Stimulated activated CD8-positive, alpha-beta memory T cell treated with anti-CD3 and anti-CD28 coated beads, Interleukin-15, amount 100 ng/mL, for 1 hour (primary cell): Measurements from ENCODE around the gene CIZ1.

ENCODE experiments used
- DNase-seq: peaks from one replicate; pipeline ENCODE4 v3.0.0-alpha.2; 2020; ENCODE audit warnings: low read depth

The CIZ1 gene

DNA sequence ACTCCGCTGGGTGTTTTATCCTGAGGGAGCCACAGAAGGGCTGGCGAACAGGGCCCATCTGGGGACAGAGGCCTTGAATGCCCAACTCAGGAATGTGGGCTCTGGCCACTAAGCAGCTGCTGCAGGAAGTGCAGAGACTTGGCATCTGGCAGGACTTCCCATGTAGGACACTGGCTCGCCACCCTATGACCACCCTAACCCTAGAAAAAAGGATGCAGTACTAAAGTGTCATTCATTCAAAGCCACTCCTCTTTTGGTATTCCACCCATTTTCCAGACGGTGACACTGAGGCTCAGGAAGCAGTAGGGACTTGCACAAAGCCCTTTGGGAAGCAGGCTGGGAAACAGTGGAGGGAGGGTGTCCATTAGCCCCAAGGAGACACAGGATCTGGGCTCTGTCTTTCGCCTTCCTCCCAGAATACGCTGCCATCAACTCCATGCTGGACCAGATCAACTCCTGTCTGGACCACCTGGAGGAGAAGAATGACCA lies 28.3 kb downstream of the CIZ1 start:
- no peak for DNase-seq

DNA sequence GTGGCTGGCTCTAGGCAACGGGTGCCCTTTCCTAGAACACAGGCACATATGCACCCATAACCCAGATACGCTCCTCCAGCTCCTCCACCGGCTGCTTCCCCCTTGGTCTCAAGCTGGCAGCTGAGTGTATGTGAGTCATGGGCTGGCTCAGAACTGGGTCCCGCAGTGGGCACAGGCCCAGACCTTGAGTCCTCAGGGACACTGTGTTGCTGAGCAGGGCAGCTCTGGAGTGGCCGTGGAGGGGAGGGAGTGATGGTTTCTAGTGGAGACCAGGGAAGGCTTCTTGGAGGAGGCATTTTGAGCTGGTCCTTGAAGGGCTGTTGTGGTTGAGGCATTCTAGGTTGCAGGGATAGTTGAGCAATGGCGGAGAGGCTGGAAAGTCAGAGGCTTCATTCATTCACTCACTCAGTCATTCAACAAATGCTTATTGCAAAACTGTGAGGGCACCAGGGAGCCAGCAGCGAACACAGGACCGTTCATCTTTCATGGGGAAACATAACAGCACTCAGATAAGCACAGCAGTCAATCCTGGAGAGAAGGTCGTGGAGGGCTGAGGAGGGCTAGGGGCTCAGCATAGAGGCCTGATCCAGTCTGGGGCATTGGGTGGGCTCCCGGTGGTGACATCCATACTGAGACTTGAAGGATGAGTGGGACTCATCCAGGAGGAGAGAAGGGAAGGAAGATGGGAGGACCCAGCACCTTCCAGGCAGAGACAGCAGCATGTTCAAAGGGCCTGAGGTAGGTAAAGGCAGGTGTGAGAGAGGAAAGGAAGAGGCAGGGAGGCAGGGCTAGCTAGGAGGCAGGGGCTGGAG lies 29.0 kb downstream of the CIZ1 start:
- no peak for DNase-seq

DNA sequence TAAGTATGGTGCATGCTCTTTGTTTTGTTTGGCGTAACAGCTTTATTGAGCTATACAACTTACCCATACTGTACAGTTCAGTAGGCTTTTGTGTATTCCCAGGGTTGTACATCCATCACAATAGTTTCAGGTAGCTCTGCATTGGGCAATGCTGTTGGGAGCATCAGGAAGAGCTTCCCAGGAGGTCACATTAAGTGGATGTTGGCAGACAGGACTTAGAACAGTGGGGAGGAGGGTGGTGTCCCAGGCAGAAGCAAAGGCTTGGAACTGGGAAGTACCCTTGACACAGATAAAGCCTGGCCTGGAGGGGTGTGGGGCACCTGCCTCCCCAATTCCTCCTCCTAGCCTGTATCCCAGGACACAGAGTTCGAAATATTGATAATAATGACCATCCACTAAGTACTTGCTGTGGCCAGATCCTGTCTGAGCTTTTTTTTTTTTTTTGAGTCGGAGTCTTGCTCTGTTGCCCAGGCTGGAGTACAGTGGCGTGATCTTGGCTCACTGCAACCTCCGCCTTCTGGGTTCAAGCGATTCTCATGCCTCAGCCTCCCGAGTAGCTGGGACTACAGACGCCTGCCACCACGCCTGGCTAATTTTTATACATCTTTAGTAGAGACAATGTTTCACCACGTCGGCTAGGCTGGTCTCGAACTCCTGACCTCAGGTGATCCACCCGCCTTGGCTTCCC lies 30.0 kb downstream of the CIZ1 start:
- no peak for DNase-seq

DNA sequence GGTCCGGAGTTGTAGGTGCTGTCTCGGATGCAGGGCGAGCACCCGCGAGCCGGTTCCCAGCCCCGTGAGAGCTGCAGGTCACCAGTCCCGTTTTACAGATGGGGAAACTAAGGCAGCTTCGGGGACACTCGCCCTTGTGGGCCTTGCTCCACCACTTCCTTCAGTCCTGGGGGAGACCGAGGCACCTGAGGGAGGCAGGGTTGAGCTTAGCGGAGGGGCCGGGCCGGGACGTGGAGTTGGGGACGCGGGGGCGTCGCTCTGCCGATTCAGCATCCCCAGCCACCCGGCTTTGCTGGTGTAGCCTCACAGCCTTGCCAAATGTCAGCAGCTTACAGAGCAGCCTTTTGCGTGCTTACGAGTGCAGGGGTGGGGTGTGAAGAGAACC lies 30.8 kb downstream of the CIZ1 start:
- peak; percentile 5 for DNase-seq

DNA sequence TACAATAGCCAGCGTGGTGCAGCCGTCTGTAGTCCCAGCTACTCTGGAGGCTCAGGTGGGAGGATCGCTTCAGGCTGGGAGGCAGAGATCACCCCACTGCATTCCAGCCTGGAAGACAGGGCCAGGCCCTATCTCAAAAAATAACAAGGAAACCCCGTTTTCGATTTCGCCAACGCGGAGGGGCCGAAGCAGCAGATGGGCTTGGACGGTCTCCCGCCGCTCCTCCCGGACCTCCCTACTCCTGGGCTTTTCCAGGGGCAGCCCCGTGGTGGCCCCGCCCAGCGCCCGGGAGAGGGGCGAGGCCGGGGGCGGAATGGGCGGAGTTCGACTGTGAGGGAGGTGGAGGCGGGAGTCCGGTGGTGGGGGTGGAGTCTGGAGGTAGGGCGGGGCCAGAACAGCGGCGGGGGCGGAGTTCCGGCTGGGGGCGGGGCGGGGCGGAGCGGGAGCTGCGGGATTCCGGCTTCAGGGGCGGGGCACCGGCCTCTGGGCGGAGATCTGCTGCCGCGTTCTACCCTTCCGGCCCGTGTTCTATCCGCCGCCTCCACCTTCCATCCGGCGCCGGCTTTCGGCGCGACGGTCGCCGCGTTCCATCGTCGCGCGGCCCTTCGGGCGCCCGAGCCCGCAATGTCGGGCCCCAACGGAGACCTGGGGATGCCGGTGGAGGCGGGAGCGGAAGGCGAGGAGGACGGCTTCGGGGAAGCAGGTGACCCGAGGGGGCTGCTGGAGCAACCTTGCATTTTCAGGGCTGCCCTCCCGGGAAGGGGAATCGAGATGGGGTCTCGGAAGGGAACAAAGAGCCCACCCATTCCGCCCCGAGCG lies 31.4 kb downstream of the CIZ1 start, which contains the start of gene BBLN:
BBLN (plus strand) TSS at position 482 of the 819 bp plus-strand sequence; CDS start at position 625, 143 bp downstream.
- DNase-seq, result peak; percentile 85

DNA sequence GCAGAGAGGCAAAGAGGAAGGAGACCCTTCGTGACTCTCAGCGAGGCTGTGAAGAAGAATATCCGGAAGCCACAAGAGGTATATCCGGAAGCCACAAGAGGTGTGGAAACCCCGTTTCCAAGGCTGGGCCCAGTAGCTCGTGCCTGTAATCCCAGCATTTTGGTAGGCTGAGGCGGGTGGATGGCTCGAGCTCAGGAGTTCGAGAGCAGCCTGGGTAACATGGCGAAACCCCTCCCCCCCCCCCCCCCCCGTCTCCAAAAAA lies 31.9 kb downstream of the CIZ1 start:
- peak; percentile 9 for DNase-seq

DNA sequence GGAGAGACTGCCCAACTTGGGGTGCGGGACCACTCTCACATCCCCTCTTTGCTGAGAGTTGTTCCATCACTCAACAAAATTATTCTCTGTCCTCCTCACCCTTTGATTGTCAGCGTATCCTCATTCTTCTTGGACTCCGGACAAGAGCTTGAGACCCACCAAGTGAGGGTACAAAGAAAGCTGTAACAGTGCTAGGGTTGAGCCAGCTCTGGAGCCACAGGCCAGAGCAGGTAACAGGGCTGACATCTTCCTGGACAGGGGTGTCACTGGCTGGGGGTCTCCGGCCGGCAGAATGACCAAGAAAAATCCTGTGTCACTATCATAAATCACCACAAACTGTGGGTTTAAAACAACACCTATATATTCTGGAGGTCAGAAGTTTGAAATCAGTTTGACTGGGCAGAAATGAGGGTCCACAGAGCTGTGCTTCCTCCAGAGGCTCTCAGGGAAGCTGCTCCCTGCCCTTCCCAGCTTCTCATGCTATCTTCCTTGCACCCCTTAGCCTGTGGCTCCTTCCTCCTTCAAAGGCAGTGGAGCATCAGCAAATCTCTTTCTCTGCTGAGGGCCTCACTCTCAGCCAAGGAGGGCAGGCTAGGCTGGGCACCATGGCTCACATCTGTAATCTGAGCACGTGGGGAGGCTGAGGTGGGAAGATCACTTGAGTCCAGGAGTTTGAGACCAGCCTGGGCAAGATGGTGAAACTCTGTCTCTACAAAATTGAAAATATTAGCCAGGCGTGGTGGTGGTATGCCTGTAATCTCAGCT lies 35.5 kb downstream of the CIZ1 start:
- no peak for DNase-seq

DNA sequence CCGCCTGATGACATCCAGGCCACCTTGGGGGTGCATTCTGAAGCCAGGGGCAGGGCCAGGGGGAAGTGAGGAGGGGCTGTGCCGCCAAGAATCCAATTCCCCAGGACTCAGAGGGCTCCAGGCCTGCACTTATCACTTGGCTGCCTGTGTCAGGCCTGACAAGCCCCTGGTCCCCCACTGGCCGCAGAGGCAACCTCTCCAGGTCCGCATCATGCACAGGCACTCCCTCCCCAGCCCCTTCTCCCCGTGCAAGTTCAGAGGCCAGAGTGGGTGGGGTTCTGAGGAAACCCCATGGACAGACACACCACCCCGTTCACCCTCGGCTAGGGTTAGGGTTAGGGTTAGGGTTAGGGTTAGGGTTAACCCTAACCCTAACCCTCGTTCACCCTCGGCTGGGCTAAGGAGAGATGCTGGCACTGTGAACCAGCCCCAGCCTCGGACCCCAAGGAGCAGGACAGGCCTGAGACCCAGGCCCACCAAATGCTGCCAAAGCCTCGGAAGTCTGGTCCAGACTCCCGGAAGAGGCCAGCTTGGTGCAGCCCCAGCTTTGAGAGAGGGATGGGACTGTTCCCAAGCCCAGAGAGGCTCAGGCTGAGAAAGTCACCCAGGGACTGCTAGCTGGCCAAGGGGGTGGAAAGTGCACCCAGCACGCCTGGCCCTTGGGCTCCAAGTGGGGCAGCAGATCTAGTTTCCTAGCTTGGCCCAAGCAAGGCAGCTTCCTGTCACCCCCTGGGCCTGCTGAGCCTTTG lies 37.3 kb downstream of the CIZ1 start:
- DNase-seq, result no peak

DNA sequence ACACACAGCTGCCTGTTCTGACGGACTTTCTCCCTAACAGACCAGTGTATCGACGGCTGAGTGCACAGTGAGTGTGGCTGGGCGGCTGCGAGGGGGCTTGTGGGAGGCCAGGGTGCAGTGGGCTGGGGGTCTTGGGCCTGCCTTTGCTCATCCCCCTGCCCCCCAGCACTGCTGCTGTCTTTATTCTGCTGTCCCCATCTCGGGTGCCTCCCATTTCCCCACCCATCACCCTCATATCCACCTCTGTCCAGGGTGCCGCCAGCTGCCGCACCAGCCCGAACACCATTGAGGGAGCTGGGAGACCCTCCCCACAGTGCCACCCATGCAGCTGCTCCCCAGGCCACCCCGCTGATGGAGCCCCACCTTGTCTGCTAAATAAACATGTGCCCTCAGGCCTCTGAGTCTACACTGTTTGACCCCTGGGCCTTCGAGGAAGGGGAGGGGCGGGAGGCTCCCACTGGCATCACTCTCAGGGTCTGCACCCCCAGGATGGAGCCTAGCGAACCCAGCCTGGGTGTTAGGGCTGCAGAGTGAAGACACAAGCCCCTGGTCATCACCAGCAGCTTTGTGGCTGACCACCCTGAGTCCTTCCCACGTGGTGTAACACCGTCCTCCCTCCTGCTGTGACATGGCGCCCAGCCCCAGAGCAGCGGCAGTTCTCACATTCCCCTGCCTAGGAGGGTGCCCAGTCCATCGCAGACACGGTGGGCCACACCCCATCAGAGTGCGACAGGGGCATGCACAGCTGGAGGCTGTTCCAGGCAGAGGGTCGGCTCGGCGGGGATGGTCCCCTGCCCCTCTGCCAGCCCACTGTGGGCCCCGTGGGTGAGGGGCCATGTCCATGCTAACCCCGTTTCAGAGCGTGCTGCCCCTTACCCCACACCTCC lies 38.1 kb downstream of the CIZ1 start:
- no peak for DNase-seq

DNA sequence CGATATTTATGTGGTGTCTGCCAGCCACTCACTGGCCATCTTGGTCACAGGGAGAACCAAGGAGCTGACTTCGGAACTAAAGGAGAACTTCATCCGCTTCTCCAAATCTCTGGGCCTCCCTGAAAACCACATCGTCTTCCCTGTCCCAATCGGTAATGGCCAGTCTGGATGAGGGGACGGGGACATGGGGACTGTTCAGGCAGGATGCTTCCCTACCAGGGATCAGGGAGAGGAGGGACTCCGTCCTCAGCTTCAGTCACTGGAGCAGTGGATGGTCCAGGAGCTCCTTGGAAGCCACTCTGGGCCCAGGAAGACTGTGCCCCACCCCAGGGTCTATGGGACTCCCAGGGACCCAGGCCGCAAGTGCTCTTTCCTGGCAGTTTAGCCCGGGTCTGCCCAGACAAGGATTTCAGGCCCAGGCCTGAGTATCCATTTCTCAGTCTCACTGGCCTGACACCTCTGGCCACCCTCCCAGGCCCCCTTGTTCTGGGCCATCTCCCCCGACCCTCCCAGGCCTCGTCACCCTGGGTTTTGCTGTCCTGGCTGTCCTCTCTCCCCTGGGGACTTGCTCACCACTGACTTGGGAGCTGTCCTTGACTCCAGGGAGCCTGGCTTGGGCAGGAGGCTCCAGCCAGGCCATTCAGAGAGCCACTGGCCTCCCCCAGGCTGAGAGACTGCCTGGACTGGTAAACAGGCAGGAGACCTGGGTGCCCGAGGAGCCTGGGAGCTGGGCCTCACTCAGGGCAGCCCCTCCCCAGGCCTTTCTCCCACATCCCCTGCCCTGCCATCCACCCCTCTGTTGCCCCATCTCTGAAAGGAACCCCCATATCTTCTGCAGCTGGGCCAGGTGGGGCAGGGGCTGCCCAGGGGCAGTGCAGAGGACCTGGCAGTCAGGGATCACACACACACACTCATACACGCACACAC lies 39.0 kb downstream of the CIZ1 start:
- no peak for DNase-seq

DNA sequence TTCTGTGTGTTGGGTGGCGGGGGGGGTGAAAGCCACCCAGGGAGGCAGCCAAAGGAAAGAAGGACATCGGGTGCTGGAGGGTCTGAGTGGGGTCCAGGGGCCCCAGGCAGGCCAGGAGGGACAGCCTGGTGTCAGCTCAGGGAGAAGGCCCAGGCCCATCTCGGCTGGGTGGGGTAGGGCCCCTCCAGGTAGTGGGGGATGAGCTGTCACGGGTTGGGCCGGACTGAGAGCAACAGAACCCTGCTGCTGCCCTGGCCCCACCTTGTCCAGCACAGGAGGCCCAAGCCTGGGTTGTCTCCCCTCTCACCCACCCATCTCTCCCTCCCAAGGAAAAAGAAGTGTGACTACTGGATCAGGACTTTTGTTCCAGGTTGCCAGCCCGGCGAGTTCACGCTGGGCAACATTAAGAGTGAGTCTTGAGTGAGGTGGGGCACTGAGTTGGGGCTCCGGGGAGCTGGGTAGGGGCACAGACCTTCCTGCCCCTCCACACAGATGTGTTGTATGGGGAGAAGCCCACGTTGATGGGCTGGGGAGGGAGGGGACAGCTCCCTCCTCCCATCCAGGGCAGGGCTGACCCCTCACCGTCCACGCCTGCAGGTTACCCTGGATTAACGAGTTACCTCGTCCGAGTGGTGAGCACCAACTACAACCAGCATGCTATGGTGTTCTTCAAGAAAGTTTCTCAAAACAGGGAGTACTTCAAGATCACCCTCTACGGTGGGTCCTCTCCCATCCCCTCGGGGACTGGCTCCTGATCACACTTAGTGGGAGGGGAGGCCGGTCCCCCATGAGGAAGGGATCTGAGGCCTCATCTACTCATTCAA lies 39.9 kb downstream of the CIZ1 start:
- no peak for DNase-seq

DNA sequence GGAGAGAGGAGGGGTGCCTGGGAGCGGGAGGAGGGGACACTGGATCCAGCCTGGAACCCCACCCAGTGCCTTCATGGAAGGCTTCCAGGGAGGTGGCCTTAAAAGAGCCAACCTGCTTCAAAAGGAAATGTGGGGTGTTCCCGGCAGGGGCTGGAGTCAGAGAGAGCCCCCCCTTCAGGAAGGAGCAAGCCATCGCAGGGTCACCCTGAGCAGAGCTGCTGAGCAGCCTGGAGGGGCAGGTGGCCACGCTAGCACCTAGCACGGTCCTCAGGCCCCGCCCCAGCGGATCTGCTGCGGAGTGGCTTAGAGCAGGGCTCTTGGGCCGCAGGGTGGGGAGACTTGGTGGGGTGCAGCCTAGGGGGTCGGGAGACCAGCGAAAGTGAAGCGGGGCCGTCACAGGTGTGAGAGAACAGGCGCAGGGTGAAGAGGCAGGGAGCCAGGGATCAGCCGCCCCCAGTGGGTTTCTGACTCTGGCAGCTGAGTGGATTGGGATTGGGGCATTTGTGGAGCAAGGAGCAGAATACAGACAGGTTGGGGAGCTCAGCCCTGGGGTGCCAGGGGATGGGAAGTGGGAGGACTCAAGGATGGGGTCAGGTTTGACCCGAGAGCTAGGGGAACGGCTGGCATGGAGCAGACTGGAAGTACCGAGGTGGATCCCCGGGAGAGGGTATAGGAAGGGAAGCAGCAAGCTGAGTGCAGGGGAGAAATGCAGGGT lies 40.6 kb downstream of the CIZ1 start:
- DNase-seq, result no peak

DNA sequence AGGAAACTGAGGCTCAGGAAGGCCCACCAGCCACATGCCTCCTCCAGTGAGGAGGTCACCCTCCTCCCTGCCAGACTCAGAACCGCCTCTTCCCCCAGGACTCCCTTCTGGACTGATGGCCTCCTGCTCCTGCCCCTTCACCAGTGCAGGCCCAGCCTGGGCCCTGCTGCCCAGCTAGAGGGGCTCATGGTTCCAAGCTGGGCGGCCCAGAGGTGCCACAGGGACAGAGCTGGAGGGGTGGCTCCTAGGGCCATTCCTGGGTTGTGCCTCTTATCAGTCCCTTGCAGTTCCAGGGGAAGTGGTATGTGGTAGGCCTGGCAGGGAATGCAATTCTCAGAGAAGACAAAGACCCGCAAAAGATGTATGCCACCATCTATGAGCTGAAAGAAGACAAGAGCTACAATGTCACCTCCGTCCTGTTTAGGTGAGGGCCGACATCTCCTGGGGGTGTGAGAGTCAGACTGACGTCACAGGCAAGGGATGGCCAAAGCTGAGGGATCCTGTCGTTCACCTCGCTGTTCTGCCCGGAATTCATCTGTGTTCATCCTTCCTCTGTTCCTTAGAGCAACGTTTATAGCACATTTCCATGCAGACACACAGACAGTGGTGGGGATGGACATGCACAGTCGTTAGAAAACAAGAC lies 41.3 kb downstream of the CIZ1 start:
- DNase-seq, result no peak

DNA sequence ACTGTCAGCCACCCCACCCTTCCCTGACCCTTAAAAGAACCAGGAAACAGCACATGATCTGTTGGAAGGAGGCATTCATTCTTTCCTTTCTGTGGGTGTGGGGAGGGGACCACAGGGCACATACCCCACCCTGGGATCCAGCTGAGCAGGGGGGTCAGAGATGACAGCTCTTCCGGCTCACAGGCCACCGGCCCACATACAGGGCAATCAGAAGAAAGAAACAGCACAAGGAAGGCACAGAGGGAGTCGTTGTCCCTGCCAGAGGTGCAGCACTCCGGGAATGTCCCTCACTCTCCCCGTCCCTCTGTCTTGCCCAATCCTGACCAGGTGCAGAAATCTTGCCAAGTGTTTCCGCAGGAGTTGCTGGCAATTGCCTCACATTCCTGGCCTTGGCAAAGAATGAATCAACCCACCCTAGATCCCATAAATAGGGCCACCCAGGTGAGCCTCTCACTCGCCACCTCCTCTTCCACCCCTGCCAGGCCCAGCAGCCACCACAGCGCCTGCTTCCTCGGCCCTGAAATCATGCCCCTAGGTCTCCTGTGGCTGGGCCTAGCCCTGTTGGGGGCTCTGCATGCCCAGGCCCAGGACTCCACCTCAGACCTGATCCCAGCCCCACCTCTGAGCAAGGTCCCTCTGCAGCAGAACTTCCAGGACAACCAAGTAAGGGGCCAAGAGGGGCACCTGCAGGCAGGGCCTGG lies 42.2 kb downstream of the CIZ1 start, which contains the start of gene LCN2:
LCN2 (plus strand) TSS at position 453 of the 701 bp plus-strand sequence; CDS start at position 526, 73 bp downstream.
- DNase-seq, result no peak

DNA sequence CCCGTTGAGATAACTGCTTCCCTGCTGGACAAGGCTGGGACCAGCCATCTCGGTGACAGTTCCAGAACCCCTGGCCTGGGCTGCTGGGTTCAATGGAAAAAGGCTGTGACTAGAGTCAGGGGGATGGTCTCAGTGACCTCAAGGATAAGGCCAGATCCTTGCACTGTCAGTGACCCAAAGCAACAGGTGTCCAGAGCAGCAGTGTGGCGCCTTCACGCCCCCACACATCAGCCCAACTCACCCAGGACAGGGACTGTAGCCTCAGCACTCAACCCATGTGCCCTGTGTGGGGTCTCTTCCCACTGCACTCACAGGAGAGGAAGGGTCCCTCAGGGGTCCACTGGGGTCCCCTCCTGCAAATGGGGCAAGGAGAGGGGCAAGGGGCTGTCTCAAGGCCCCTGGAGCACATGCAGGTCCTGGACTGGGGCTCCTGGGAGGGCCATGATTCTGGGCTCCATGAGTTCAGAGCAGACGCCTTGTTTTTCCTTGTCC lies 42.8 kb downstream of the CIZ1 start:
- no peak for DNase-seq

DNA sequence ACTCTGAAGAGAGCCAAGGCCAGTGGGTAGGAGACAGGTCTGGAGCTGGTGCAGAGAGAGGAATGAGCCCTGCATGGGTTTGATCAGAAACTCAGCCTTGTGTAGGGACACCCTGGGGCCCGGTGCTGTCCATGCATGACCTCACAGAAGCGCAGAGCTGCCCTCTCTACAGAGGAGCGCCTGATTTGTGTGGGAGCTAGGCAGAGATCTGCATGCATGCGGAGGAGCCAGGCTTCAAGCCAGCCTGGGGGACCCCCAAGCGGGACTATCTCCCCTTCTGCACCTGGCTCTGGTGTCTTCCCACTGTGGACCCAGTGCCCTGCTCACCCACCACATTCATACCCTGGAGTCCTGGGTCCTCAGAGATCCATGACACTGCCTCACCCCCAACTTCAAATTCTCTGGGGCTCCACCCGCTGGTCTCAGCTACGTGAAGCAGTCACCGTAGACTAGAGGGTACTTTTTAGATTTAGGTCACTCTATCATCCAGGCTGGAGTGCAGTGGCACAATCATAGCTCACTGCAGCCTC lies 44.7 kb downstream of the CIZ1 start:
- no peak for DNase-seq
